CD14-positive monocyte (primary cell): ENCODE data around the gene KNL1. TPM values are rescaled to one million over a fixed set of nuclear protein-coding genes. Genes with fewer than 3 reads are reported as not detected.

Experiments used
- DNase-seq, 3 donors: peaks; one replicate each; pipeline ENCODE4 v3.0.0-alpha.2; 2011 to 2022
- H2AFZ ChIP-seq: 2 replicates; pipeline ENCODE4 v1.6.0; 2012; ENCODE audit warnings: mild to moderate bottlenecking, low read depth, low read length, inconsistent platforms; ENCODE audit not compliant: insufficient read depth, poor library complexity, severe bottlenecking
- H3K27ac ChIP-seq, 2 donors: 1 replicate in 1 of 2; 2 replicates in 1 of 2; pipeline ENCODE4 v1.5.1; 2012 to 2013; ENCODE audit warnings: low read length in 2 of 2, control low read depth in 1 of 2, inconsistent platforms in 1 of 2, low read depth in 1 of 2, mild to moderate bottlenecking in 1 of 2
- H3K27me3 ChIP-seq, 2 donors: one replicate each; pipeline versions ENCODE4 v1.6.0 to v1.6.1; 2011 to 2013; ENCODE audit warnings: low read length in 2 of 2; ENCODE audit not compliant: control insufficient read depth in 2 of 2, insufficient read depth in 2 of 2
- H3K36me3 ChIP-seq, 2 donors: replicated peaks in 1 of 2; 1 replicate in 1 of 2; 2 replicates in 1 of 2; pipeline versions ENCODE4 v1.5.1 to v1.6.1; 2012 to 2013; ENCODE audit warnings: low read length in 2 of 2, control low read depth in 1 of 2, inconsistent platforms in 1 of 2, mild to moderate bottlenecking in 1 of 2; ENCODE audit not compliant: insufficient read depth in 2 of 2, control insufficient read depth in 1 of 2
- H3K4me1 ChIP-seq, 2 donors: 1 replicate in 1 of 2; 2 replicates in 1 of 2; pipeline versions ENCODE4 v1.5.1 to v1.6.1; 2012 to 2013; ENCODE audit warnings: low read length in 2 of 2, control low read depth in 1 of 2, inconsistent platforms in 1 of 2, mild to moderate bottlenecking in 1 of 2, moderate library complexity in 1 of 2; ENCODE audit not compliant: insufficient read depth in 2 of 2, control insufficient read depth in 1 of 2
- H3K4me2 ChIP-seq: replicated peaks from 2 replicates; pipeline ENCODE3; 2012; ENCODE audit warnings: low read length, moderate library complexity, mild to moderate bottlenecking; ENCODE audit not compliant: poor library complexity, severe bottlenecking; ENCODE audit errors: extremely low read depth
- H3K4me3 ChIP-seq, 3 experiments: fragments of 200-600 bp in 1 of 3; sonication (generic) in 1 of 3; replicated peaks in 1 of 3; 1 replicate in 2 of 3; 2 replicates in 1 of 3; pipeline ENCODE4 v1.5.1; 2011 to 2013; ENCODE audit warnings: low read length in 3 of 3, mild to moderate bottlenecking in 3 of 3, control low read depth in 2 of 3, low read depth in 2 of 3, inconsistent platforms in 1 of 3, moderate library complexity in 1 of 3
- H3K79me2 ChIP-seq: 2 replicates; pipeline ENCODE4 v1.6.0; 2012; ENCODE audit warnings: mild to moderate bottlenecking, control low read depth, inconsistent platforms, low read length, moderate library complexity; ENCODE audit not compliant: insufficient read depth
- H3K9ac ChIP-seq: 2 replicates; pipeline ENCODE4 v1.6.0; 2017; ENCODE audit warnings: low read length, mild to moderate bottlenecking; ENCODE audit not compliant: insufficient read depth, poor library complexity, severe bottlenecking
- H3K9me3 ChIP-seq, 2 donors: replicated peaks in 1 of 2; 1 replicate in 1 of 2; 2 replicates in 1 of 2; pipeline versions ENCODE4 v1.5.1 to v1.6.1; 2012 to 2013; ENCODE audit warnings: low read length in 2 of 2, control low read depth in 1 of 2; ENCODE audit not compliant: control insufficient read depth in 1 of 2, insufficient read depth in 1 of 2
- H4K20me1 ChIP-seq: 2 replicates; pipeline ENCODE4 v1.6.0; 2012; ENCODE audit warnings: mild to moderate bottlenecking, low read length, control low read depth, moderate library complexity; ENCODE audit not compliant: insufficient read depth
- H3K27ac Mint-ChIP-seq, 7 donors: one replicate each; pipeline ENCODE4 v1.8.0; 2020; ENCODE audit warnings: mild to moderate bottlenecking in 7 of 7, mixed read lengths in 7 of 7, moderate library complexity in 6 of 7, inconsistent platforms in 2 of 7
- H3K27me3 Mint-ChIP-seq, 3 donors: one replicate each; pipeline ENCODE4 v1.8.0; 2021 to 2022; ENCODE audit warnings: low read depth in 3 of 3, mild to moderate bottlenecking in 3 of 3, mixed read lengths in 3 of 3, moderate library complexity in 3 of 3, inconsistent platforms in 1 of 3
- H3K36me3 Mint-ChIP-seq, 2 donors: one replicate each; pipeline ENCODE4 v1.8.0; 2020; ENCODE audit warnings: mixed read lengths in 2 of 2, inconsistent platforms in 1 of 2, mild to moderate bottlenecking in 1 of 2
- H3K4me1 Mint-ChIP-seq: one replicate; pipeline ENCODE4 v1.8.0; 2020; ENCODE audit warnings: mild to moderate bottlenecking, mixed read lengths
- H3K4me3 Mint-ChIP-seq, 2 donors: one replicate each; pipeline ENCODE4 v1.8.0; 2020; ENCODE audit warnings: mild to moderate bottlenecking in 2 of 2, mixed read lengths in 2 of 2, moderate library complexity in 1 of 2
- H3K9me3 Mint-ChIP-seq, 7 donors: one replicate each; pipeline ENCODE4 v1.8.0; 2020 to 2022; ENCODE audit warnings: mixed read lengths in 7 of 7, mild to moderate bottlenecking in 6 of 7, moderate library complexity in 6 of 7, inconsistent platforms in 2 of 7
- CTCF ChIP-seq: fragments of 200-600 bp; IDR thresholded peaks from one replicate; pipeline ENCODE4 v1.8.0; 2022; ENCODE audit warnings: antibody characterized with exemption, mild to moderate bottlenecking
- WGBS: methylation state at CpG from one replicate; pipeline ENCODE4 v1.1.5; 2013; ENCODE audit warnings: missing lambda C conversion rate; ENCODE audit not compliant: insufficient coverage; 5-methylcytosine and 5-hydroxymethylcytosine counted together
- intact Hi-C, 2 donors: fragments of 100-400 bp; cut with micrococcal nuclease; formaldehyde crosslinking; loops; one replicate each; pipeline versions ENCODE4 v1.15.0 to v1.15.1; 2023
- polyA plus RNA-seq, 3 donors: library from polyadenylated mRNA; depleted of rRNA in 1 of 3; unstranded in 2 of 3; stranded (reverse) in 1 of 3; fragments of 300-500 nt in 2 of 3; fragments of >200 nt in 1 of 3; fragmentation: Illumina TruSeq in 2 of 3; gene quantifications; 1 replicate in 2 of 3; 2 replicates in 1 of 3; pipeline ENCODE4 v1.2.3, GENCODE V29; 2012 to 2021

KNL1 gene
- polyA plus RNA-seq, 3 donors: 0.13 to 0.38 (median 0.16) TPM

- Histone ChIP-seq H3K9me3 (no peaks in the 10 kb centered on the region), H4K20me1 (no peaks in the 10 kb centered on the region), H3K4me1 (peaks cover 15 to 20% of the 10 kb centered on the region in 2 donors), H2AFZ (no peak overlapping the region), H3K79me2 (peaks cover 24% of the 10 kb centered on the region), H3K9ac (no peak overlapping the region), H3K4me3 (no peak overlapping the region), H3K36me3 (peaks cover 9 to 21% of the 10 kb centered on the region in 2 donors), H3K27me3 (peaks cover 0 to 4% of the 10 kb centered on the region in 2 donors), H3K27ac (no peak overlapping the region), H3K4me2 (no peak overlapping the region)
- no peak for TF ChIP-seq CTCF
- intact Hi-C loops: loop anchor here (10.0 kb wide), 2 partner anchors 131 to 191 kb away; partner anchors contain the start of genes RAD51 (in 1 of the 2) and RMDN3 (in 1 of the 2)
- Mint-ChIP-seq H3K27me3 (peaks cover 0 to 8% (median 2%) of the 10 kb centered on the region in 3 donors), H3K4me1 (peaks cover 29% of the 10 kb centered on the region), H3K4me3 (no peak overlapping the region), H3K36me3 (peaks cover 10 to 32% of the 10 kb centered on the region in 2 donors), H3K27ac (peak overlapping the region in 3 of 7 donors; percentile 8 to 32 (median 18)), H3K9me3 (no peaks in the 10 kb centered on the region)
- no peak for DNase-seq
These were observed 30.6 kb upstream of the KNL1 start for GRCh38 chr15:40563426-40563825.

GRCh38 chr15:40564591-40565332 lies 29.3 kb upstream of the KNL1 start, which contains the start of gene CCDC32:
Gene CCDC32, minus strand, starts transcription at chr15:40565042. Its CDS starts 2,027 bp downstream, at chr15:40563015.
- intact Hi-C loops: loop anchor here (10.0 kb wide), 2 partner anchors 130 to 190 kb away; partner anchors contain the start of genes RAD51 (in 1 of the 2) and RMDN3 (in 1 of the 2)
- Mint-ChIP-seq H3K27me3 (peaks cover 1 to 8% (median 2%) of the 10 kb centered on the region in 3 donors), H3K36me3 (peaks cover 9 to 21% of the 10 kb centered on the region in 2 donors), H3K27ac (peak within 1 kb of the TSS; percentile 95 to 99 (median 98)), H3K4me3 (peak within 1 kb of the TSS; percentile 98 to 99), H3K9me3 (no peaks in the 10 kb centered on the region), H3K4me1 (peaks cover 35% of the 10 kb centered on the region)
- Histone ChIP-seq H3K36me3 (peaks cover 9 to 21% of the 10 kb centered on the region in 2 donors), H2AFZ (peak within 1 kb of the TSS; percentile 96), H3K9me3 (no peaks in the 10 kb centered on the region), H3K27me3 (peaks cover 0 to 4% of the 10 kb centered on the region in 2 donors), H3K79me2 (peaks cover 26% of the 10 kb centered on the region), H3K27ac (peak within 1 kb of the TSS; percentile 83 to 97), H3K4me2 (peak within 1 kb of the TSS; percentile 95), H3K4me1 (peaks cover 23 to 30% of the 10 kb centered on the region in 2 donors), H3K9ac (peak within 1 kb of the TSS; percentile 93), H4K20me1 (no peaks in the 10 kb centered on the region), H3K4me3 (peak within 1 kb of the TSS; percentile 54 to 99 (median 91))
- 0% methylated on average over 23 of the region's 40 CpGs for WGBS
- DNase-seq: peak; percentile 96 to 98 (median 97)
- TF ChIP-seq CTCF: no peak
